Tibial artery (tissue), 4 donors: ENCODE measurements around the gene MUC20.
"Not testable (repeated sequence)": the region's sequence is repeated elsewhere in the genome, so short reads cannot be mapped to it uniquely, and the experiment has no call there.

ENCODE experiments used
- DNase-seq, 2 donors: peaks; one replicate each; pipeline ENCODE4 v3.0.0-alpha.2; 2019
- H3K27ac ChIP-seq, 2 donors: fragments of 200-600 bp; sonication (generic) in 1 of 2; 1 replicate in 1 of 2; 2 replicates in 1 of 2; pipeline ENCODE4 v1.5.1; 2018 to 2019; ENCODE audit warnings: mild to moderate bottlenecking in 1 of 2
- H3K27me3 ChIP-seq, 2 donors: fragments of 200-600 bp; sonication (generic) in 1 of 2; one replicate each; pipeline versions ENCODE4 v1.5.1 to v1.6.0; 2016 to 2019
- H3K36me3 ChIP-seq, 3 donors: fragments of 200-600 bp; sonication (generic) in 2 of 3; one replicate each; pipeline ENCODE4 v1.5.1; 2016 to 2019; ENCODE audit warnings: mild to moderate bottlenecking in 2 of 3
- H3K4me1 ChIP-seq, 4 donors: fragments of 200-600 bp; sonication (generic) in 2 of 4; 1 replicate in 3 of 4; 2 replicates in 1 of 4; pipeline ENCODE4 v1.5.1; 2016 to 2019
- H3K4me3 ChIP-seq, 2 donors: fragments of 200-600 bp; sonication (generic) in 1 of 2; 1 replicate in 1 of 2; 2 replicates in 1 of 2; pipeline ENCODE4 v1.5.1; 2018 to 2019; ENCODE audit warnings: mild to moderate bottlenecking in 2 of 2
- H3K9me3 ChIP-seq, 3 donors: fragments of 200-600 bp; sonication (generic) in 1 of 3; one replicate each; pipeline ENCODE4 v1.5.1; 2016 to 2019
- intact Hi-C: fragments of 100-400 bp; cut with DNase I; formaldehyde crosslinking; loops from one replicate; pipeline ENCODE4 v1.15.0; 2023; ENCODE audit warnings: low total_unique reads

The MUC20 gene, protein sequence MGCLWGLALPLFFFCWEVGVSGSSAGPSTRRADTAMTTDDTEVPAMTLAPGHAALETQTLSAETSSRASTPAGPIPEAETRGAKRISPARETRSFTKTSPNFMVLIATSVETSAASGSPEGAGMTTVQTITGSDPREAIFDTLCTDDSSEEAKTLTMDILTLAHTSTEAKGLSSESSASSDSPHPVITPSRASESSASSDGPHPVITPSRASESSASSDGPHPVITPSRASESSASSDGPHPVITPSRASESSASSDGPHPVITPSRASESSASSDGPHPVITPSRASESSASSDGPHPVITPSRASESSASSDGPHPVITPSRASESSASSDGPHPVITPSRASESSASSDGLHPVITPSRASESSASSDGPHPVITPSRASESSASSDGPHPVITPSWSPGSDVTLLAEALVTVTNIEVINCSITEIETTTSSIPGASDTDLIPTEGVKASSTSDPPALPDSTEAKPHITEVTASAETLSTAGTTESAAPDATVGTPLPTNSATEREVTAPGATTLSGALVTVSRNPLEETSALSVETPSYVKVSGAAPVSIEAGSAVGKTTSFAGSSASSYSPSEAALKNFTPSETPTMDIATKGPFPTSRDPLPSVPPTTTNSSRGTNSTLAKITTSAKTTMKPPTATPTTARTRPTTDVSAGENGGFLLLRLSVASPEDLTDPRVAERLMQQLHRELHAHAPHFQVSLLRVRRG

DNA sequence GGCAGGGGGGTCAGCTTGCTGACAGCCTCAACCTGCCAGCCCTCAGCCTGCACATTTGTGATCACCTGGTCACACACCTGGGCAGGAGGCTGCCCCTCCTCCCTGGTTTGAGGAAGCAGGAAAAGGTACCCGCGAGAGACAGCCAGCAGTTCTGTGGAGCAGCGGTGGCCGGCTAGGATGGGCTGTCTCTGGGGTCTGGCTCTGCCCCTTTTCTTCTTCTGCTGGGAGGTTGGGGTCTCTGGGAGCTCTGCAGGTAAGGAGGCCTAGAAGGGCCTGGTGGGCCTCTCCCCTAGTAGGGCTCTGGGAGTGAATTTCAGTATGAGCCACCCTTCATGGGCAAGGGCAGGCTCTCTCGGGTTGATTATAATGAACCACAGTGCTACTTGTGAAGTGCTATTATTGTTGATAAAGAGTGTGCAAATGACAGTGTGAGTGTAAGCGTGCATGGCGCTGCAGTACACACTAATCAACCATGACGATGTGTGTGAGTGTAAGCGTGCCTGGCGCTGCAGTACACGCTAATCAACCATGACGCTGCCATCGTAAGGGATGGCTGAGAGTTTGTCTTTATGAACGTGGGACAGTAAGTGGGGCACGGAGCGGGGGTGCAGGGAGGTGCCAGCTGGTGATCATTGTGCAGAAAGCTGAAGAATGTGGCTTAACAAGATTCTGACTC is at the start of gene MUC20:
Gene MUC20 (plus strand): TSS at position 148 of the 676 bp plus-strand sequence. CDS start 30 bp downstream, at position 178.
- H3K4me3 ChIP-seq, H3K36me3 ChIP-seq, H3K4me1 ChIP-seq, DNase-seq, H3K9me3 ChIP-seq, H3K27ac ChIP-seq, intact Hi-C loops, H3K27me3 ChIP-seq: not testable (repeated sequence)

DNA sequence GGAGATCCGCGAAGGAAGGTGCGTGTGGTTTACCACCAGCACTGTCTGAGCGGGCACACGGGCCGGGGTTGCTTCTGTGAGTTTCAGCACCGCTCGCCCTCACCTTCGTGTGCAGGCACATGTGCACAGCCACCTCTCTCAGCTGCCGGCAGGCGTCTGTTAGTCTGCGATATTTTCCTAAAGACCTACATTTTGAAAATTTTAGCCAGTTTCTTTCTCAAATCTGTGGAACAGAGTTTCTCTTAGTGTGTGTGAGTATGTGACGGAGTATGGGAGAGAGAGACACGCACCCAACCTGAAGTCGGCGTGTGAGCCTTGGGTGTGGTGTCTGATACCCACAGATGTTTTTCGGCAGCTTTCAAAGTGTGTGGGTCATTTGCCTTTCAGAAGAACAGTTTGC is 49.5 kb upstream of the MUC20 start:
- intact Hi-C loops, DNase-seq, H3K27ac ChIP-seq, H3K4me1 ChIP-seq, H3K27me3 ChIP-seq, H3K9me3 ChIP-seq, H3K4me3 ChIP-seq: not testable (repeated sequence)
- H3K36me3 ChIP-seq: peaks cover 31 to 70% (median 66%) of the 10 kb centered on the region in 3 donors

DNA sequence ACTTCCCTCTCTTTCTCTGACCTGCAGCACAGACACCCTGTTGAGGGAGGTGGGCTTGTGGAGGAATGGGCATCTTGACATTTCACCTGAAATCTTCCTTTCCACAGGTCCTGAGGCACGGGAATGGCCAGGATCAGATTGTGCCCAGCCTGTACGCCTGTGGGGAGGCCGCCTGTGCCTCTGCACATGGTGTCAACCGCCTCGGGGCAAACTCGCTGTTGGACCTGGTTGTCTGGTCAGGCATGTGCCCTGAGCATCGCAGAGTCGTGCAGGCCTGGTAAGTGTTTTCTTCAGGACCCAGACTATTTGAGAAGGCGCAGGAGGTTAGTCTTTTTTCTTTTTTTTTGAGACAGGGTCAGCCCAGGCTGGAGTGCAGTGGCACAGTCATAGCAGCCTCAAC is 47.1 kb upstream of the MUC20 start:
- H3K27me3 ChIP-seq, intact Hi-C loops, H3K9me3 ChIP-seq, H3K4me1 ChIP-seq, H3K27ac ChIP-seq, DNase-seq, H3K4me3 ChIP-seq: not testable (repeated sequence)
- peaks cover 47 to 81% (median 77%) of the 10 kb centered on the region in 3 donors for H3K36me3 ChIP-seq

DNA sequence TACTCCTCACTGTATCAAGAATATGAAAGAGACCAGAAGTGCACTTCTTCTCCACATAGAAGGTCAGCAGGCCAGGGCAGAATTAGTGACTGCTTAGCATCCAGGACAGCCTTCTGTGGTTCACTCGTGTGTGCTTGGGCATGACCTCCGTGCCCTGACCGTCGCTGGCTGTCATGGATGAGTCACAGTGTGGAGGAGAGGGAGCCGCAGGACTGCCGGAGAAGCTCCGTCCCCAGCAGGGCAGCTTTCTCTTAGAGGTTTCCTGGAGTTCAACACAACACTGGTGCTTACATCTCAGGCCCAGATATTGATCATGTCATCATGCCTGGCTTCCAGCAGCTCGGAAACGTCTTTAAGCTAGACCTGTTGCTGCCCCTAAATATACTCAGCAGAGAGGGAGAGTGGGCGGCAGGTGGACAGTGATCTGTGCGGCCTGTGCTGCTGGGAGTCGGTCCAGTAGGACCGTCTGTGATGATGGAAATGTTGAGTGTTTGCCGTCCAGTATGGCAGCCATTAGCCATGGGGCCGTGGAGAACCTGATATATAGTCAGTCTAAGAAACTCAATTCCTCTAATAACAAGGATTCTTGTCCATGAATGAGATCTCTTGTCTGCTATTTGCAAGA is 42.3 kb upstream of the MUC20 start:
- intact Hi-C loops, H3K4me3 ChIP-seq, H3K27ac ChIP-seq, H3K9me3 ChIP-seq, H3K4me1 ChIP-seq, DNase-seq, H3K27me3 ChIP-seq: not testable (repeated sequence)
- peaks cover 53 to 67% (median 59%) of the 10 kb centered on the region in 3 donors for H3K36me3 ChIP-seq

DNA sequence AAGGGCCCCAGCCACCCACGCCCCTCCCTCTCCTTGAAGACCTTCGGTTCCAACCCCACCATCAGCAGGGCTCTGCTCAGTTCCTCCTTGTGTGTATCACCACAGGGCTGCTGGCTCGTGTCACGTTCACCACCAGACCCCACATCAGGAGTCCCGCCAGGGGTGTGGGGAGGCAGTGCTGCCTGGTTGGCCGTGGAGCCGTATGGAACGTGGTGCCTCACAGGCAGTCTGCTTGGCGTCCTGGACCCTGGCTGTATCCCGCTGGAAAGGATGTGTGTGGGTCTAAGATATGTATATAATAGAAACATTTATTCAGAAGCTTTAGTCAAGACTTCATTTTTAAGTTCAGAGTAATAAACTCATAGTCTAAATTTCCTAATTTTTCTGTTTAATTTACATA is 40.1 kb upstream of the MUC20 start:
- H3K4me3 ChIP-seq, H3K27me3 ChIP-seq, H3K9me3 ChIP-seq, DNase-seq, H3K27ac ChIP-seq, intact Hi-C loops, H3K4me1 ChIP-seq: not testable (repeated sequence)
- peaks cover 50 to 63% (median 54%) of the 10 kb centered on the region in 3 donors for H3K36me3 ChIP-seq

DNA sequence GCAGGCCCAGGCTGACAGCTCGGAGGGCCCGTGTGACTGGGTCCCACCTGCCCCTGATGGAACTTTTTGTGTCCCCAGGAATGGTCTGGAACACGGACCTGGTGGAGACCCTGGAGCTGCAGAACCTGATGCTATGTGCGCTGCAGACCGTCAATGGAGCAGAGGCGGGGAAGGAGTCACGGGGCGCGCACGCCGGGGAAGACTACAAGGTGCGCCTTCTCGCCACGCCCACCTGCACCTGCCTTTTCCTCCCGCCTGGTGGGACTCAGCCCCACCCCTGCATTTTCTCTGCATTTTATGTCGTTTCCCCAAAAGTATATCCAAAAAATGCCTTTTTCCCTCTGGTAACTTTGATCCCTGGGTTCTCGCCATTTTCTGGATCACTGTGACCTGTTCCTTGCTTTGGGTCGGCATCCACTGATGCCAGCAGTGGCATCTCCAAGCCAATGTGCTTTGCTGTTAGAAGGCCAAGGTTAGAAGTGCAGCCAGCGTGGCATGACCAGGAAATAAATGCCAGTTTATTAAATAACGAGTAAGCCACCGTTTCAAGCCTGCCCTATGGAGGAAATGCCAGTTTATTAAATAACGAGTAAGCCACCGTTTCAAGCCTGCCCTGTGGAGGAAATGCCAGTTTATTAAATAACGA is 39.2 kb upstream of the MUC20 start:
- H3K27me3 ChIP-seq, DNase-seq, H3K4me1 ChIP-seq, H3K27ac ChIP-seq, H3K9me3 ChIP-seq, H3K4me3 ChIP-seq, intact Hi-C loops: not testable (repeated sequence)
- H3K36me3 ChIP-seq: peaks cover 53 to 59% (median 53%) of the 10 kb centered on the region in 3 donors

DNA sequence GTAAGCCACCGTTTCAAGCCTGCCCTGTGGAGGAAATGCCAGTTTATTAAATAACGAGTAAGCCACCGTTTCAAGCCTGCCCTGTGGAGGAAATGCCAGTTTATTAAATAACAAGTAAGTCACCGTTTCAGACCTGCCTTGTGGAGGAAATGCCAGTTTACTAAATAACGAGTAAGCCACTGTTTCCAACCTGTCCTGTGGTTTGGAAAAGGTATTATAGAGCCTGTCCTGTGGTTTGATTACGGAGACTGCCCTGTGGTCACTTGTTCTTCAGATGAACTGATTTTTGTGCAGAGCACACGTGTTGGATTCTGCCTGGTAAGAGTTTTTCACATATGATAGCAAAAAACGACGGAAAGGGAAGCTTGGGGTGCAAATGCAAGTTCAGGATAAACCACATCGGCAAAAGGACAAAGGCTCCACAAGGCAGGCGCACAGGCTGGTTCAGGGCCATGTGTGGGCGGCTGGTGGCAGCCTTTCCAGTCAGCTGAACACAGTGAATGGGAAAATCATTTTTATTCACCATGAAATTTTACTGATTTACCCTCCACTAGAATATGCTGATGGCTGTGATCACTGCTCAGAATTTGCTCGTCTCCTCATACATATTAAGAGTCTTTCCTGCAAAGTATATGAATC is 38.6 kb upstream of the MUC20 start:
- intact Hi-C loops, H3K27me3 ChIP-seq, H3K4me1 ChIP-seq, DNase-seq, H3K27ac ChIP-seq, H3K9me3 ChIP-seq, H3K4me3 ChIP-seq: not testable (repeated sequence)
- H3K36me3 ChIP-seq: peaks cover 49 to 53% (median 53%) of the 10 kb centered on the region in 3 donors

DNA sequence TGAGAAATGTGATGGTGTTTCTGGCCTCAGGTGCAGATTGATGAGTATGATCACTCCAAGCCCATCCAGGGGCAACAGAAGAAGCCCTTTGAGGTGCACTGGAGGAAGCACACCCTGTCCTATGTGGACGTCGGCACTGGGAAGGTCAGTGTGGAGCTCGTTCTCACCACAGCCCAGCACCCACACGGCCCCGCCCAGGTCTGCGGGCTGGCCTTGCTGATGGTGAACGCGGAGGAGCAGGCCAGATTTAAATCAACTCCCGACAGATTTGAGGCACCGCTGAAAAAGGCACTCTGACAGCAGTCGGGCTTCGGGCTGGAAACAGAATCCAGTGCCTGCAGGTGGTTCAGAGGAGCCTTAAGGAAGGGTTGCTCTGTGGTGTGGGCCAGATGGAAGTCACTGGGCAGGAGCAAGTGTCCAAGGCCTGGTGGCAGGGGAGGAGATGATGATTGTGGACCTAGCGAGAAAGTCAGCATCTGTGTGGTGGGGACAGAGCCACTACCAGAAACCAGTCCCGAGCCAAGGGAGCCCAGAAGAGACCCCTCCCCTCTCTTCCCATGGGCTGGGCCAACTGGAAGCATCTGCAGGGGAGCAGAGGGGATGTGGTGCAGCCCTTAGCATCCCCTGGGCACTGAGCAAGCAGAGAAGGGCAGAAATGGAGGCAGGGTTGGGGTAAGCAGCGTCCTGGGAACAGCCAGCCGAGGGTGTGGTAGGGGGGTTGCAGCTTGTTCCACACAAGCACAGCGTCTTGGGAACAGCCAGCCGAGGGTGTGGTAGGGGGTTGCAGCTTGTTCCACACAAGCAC is 36.9 kb upstream of the MUC20 start:
- H3K9me3 ChIP-seq, DNase-seq, H3K4me3 ChIP-seq, H3K27ac ChIP-seq, H3K4me1 ChIP-seq, H3K27me3 ChIP-seq, intact Hi-C loops: not testable (repeated sequence)
- H3K36me3 ChIP-seq: peaks cover 36 to 48% (median 43%) of the 10 kb centered on the region in 3 donors

DNA sequence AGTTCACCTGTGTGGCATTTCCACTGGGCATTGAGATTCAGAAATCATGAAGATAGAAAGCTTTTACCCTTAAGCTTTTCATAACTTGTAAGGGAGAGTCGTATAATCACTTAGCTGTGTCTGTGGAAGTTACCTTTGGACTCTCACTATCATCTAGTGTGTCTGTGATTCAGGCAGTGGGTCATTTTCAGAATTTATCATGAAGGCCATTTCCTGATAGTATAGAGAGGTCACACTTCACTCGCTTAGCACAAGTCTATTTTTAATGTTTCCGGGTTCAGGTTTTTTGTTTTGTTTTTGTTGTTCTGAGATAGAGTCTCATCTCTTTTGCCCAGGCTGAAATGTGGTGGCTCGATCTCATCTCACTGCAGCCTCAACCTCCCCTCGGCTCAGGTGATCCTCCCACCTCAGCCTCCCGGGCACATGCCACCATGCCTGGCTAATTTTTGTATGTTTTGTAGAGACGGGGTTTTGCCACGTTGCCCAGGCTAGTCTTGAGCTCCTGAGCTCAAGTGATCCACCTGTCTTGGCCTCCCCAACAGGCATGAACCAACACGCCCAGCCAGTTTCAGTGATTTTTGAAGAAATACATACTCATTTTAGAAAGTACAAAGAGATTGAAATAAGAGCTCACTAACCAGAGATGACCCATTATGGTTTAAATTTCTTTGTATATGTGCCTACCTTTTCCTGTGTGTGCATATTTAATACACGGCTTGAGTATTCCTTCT is 36.1 kb upstream of the MUC20 start:
- H3K9me3 ChIP-seq, H3K4me3 ChIP-seq, H3K27me3 ChIP-seq, intact Hi-C loops, DNase-seq, H3K4me1 ChIP-seq, H3K27ac ChIP-seq: not testable (repeated sequence)
- peaks cover 43 to 54% (median 50%) of the 10 kb centered on the region in 3 donors for H3K36me3 ChIP-seq

DNA sequence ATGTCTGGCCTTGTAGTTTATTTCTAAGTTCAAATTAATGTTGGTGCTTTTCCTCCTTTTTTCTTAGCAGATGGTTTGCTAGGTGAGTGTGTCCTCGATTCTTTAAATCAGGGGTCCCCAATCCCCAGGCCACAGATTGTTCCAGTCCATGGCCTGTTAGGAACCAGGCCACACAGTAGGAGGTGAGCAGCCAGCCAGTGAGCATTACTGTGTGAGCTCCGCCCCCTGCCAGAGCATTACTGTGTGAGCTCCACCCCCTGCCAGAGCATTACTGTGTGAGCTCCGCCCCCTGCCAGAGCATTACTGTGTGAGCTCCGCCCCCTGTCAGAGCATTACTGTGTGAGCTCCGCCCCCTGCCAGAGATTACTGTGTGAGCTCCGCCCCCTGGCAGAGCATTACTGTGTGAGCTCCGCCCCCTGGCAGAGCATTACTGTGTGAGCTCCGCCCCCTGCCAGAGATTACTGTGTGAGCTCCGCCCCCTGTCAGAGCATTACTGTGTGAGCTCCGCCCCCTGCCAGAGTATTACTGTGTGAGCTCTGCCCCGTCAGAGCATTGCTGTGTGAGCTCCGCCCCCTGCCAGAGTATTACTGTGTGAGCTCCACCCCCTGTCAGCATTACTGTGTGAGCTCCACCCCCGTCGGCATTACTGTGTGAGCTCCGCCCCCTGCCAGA is 34.1 kb upstream of the MUC20 start:
- DNase-seq, H3K4me3 ChIP-seq, H3K27ac ChIP-seq, intact Hi-C loops, H3K27me3 ChIP-seq, H3K9me3 ChIP-seq, H3K4me1 ChIP-seq: not testable (repeated sequence)
- H3K36me3 ChIP-seq: peaks cover 44 to 62% (median 49%) of the 10 kb centered on the region in 3 donors

DNA sequence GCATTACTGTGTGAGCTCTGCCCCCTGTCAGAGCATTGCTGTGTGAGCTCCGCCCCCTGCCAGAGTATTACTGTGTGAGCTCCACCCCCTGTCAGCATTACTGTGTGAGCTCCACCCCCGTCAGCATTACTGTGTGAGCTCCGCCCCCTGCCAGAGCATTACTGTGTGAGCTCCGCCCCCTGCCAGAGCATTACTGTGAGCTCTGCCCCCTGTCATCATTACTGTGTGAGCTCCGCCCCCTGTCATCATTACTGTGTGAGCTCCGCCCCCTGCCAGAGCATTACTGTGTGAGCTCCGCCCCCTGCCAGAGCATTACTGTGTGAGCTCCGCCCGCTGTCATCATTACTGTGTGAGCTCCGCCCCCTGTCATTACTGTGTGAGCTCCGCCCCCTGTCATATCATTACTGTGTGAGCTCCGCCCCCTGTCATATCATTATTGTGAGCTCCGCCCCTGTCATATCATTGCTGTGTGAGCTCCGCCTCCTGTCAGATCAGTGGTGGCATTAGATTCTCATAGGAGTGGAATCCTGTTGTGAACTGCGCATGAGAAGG is 33.5 kb upstream of the MUC20 start:
- intact Hi-C loops, H3K4me1 ChIP-seq, H3K9me3 ChIP-seq, H3K4me3 ChIP-seq, H3K27ac ChIP-seq, DNase-seq, H3K27me3 ChIP-seq: not testable (repeated sequence)
- H3K36me3 ChIP-seq: peaks cover 46 to 67% (median 47%) of the 10 kb centered on the region in 3 donors
